MM.1S (cell line): ENCODE data around the gene DISC1.

Source experiments
- CTCF ChIP-seq: fragments of 300-600 bp; sonication (generic); IDR thresholded peaks from 2 replicates; pipeline ENCODE4 v1.5.1; 2016; ENCODE audit warnings: antibody characterized with exemption, low read length, mixed read lengths
- EZH2 ChIP-seq: fragments of 300-600 bp; sonication (generic); optimal IDR thresholded peaks from 2 replicates; pipeline ENCODE3; 2017; ENCODE audit warnings: low read depth, mild to moderate bottlenecking, antibody characterized with exemption, low read length, mixed read lengths
- EZH2phosphoT487 ChIP-seq: fragments of 300-600 bp; sonication (generic); IDR thresholded peaks from 2 replicates; pipeline ENCODE4 v1.6.1; 2018; ENCODE audit warnings: antibody characterized with exemption, low read length

DNA sequence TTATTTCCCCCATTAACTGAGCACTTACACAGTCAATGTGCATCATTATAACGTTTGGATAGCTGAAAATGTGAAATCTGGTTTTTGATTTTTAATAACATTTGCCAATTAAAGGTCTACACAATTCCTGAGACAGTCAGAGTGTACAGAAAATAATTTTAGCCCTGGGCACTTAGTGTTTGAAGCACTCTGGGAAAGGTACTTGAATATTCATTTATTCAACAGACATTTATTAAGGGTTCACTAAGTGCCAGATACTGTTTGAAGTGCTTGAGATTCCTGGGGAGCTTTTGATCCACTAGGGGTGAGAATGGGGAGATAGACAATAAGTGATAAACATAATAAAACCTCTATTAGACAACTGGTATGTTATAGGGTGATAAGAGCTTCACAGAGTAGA is 141.8 kb downstream of the DISC1 start:
- TF ChIP-seq CTCF (no peak), EZH2phosphoT487 (no peak), EZH2 (no peak)
